ENCODE measurements around the gene FOXN3. TPM values are rescaled to one million over a fixed set of nuclear protein-coding genes. Genes with fewer than 3 reads are reported as not detected.

Gene FOXN3
- total RNA-seq, 4 donors from 2014 or later = 91.7 to 207 (median 125) TPM

GRCh38 chr14:89336338-89336737 is 80.7 kb downstream of the FOXN3 start:
- ATAC-seq (ENCODE audit: low FRiP score) (no peak), DNase-seq (ENCODE audit: low spot score) (no peak)
- no peak for TF ChIP-seq CTCF (IDR thresholded peaks at IDR 0.05)

- no peak for ATAC-seq (ENCODE audit: low FRiP score)
- no peak for TF ChIP-seq CTCF (IDR thresholded peaks at IDR 0.05)
- no peak for DNase-seq (ENCODE audit: low spot score)
Measured at GRCh38 chr14:89332031-89332430, 85.0 kb downstream of the FOXN3 start.

GRCh38 chr14:89331398-89331797 is 85.6 kb downstream of the FOXN3 start:
- DNase-seq (ENCODE audit: low spot score) (no peak), ATAC-seq (ENCODE audit: low FRiP score) (no peak)
- TF ChIP-seq CTCF (IDR thresholded peaks at IDR 0.05) = no peak

GRCh38 chr14:89330236-89331002 is 86.6 kb downstream of the FOXN3 start:
- no peak for ATAC-seq (ENCODE audit: low FRiP score)
- no peak for DNase-seq (ENCODE audit: low spot score)
- TF ChIP-seq CTCF (IDR thresholded peaks at IDR 0.05) = no peak

GRCh38 chr14:89327771-89328212 is 89.2 kb downstream of the FOXN3 start:
- DNase-seq (ENCODE audit: low spot score) (no peak), ATAC-seq (ENCODE audit: low FRiP score) (no peak)
- TF ChIP-seq CTCF (IDR thresholded peaks at IDR 0.05) = no peak

GRCh38 chr14:89325959-89326358 is 91.1 kb downstream of the FOXN3 start:
- no peak for TF ChIP-seq CTCF (IDR thresholded peaks at IDR 0.05)
- DNase-seq (ENCODE audit: low spot score) (no peak), ATAC-seq (ENCODE audit: low FRiP score) (no peak)

- DNase-seq (ENCODE audit: low spot score) (no peak), ATAC-seq (ENCODE audit: low FRiP score) (no peak)
- no peak for TF ChIP-seq CTCF (IDR thresholded peaks at IDR 0.05)
Measured at GRCh38 chr14:89325299-89325883, 91.6 kb downstream of the FOXN3 start.

Measured in omental fat pad (tissue), 4 donors.